GM21447 (cell line): Measurements from ENCODE around the gene FADS2.

ENCODE experiments used
- ATAC-seq: cut with Tn5 transposase; IDR thresholded peaks from one replicate; pipeline ENCODE4 v1.9.1; 2021; ENCODE audit not compliant: unreplicated experiment

FADS2 gene

DNA sequence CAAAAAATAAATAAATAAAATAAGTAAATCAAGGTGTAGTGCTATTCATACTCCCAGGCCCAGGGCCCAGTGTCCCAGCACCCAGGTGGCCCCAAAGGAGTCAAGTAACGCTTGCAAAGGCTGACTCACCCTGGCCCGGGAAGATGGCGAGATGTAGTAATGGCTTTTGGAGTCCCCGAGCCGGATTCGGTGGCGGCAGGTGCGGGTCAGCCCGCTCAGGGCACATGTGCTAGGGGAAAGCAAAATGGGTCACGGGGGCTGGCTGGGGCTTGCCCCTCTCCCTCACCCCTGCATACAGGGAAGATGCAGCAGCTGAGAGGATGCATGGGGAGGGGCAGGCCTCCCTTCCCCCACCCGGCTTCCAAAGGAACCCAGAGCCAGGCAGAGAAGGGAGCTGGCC, 74.2 kb downstream of the FADS2 start:
- ATAC-seq: no peak

- no peak for ATAC-seq
These were observed 75.7 kb downstream of the FADS2 start for GRCh38 chr11:61903845-61904244.

GRCh38 chr11:61904539-61905048, 76.5 kb downstream of the FADS2 start:
- no peak for ATAC-seq

DNA sequence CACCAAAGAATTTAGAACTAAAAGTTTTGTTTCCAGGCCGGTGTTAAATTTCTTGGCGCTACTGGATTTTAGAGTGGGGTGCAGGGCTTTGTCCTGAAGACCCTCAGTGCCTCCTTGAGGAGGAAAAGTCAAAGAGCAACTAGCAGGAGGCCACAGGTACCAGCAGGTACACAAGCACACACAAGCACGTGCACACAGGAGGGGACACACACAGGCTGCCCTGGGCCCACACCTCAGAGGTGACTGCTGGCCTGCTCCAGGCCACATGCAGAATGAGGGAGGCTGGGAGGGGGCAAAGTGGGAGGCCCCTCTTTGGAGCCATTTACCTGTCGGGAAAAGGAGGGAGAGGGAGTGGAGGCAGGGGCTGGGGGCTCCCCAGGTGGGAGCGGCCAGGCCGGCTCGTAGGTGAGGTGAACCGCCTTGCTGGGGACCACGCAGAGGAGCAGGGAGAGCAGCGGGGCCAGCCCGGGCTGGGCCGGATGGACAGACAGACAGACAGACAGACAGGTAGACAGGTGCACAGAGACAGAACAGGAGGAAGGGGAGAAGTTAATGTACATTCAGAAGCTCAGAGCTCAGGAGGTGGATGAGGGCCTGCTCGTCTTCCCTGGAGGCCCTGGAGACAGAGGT, 77.1 kb downstream of the FADS2 start:
- ATAC-seq: no peak

GRCh38 chr11:61905801-61906521, 77.9 kb downstream of the FADS2 start:
- ATAC-seq: no peak

- ATAC-seq: no peak
These were observed 78.4 kb downstream of the FADS2 start for GRCh38 chr11:61906522-61906909.

DNA sequence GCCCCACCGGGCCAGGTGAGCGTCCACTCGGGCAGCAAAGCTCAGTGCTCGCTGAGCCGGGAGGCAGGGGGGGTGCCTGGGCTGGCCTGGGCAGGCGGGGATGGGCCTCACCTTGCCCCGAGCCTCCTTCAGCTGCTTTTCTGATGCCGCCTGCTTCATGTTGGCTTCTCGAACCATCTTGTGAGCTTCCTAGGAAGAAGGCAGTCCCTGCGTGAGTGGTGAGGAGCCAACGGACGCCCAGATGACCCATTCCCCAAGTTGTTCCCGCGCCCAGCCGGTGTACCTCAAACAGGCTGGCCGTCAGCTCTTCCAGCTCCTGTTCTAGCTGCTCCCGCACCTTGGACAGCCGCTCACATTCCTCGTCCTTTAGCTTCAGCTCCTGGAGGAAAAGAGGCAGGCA, 79.2 kb downstream of the FADS2 start:
- no peak for ATAC-seq

DNA sequence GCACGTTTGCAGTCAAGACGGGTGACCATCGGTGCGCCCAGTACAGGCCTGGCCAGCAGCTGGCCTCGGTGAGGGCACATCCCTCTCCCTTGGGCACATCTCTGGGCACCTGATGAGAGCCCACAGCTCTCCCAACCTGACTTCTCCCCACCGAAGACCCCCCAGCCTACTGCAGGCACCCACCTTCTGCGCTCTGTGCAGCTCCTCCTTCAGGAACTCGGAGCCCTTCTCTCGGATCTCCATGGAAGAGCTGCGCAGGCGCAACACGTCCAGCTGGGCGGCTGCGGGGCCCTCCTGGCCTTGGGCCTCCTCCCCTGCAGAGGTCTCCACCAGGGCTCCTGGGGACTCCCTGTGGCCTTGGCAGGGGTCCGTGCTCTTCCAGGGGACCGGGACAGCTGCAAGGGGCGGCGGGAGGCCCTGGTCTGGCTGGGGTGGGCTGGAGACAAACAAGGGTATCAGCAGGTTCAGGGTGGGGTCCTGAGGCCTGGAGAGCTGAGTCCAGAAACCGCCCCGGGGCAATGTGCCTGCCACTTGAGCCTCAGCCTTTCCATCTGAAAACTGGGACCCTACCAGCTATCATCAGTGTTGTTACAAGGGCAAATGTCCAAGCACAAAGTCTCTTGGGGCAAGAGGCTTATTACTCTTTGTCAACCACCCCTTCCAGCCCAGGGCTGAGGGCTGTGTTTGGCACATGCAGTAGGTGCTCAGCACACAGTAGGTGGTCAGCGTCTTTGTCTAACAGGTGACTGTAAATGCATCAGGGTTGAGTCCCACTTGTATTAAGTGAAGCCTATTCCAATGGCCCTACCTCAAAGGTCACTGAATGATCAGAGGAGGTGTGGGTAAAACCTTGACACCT, 80.0 kb downstream of the FADS2 start:
- ATAC-seq: no peak

GRCh38 chr11:61908730-61909316, 80.7 kb downstream of the FADS2 start:
- ATAC-seq: no peak

- no peak for ATAC-seq
These were observed 82.4 kb downstream of the FADS2 start for GRCh38 chr11:61910187-61911127.

DNA sequence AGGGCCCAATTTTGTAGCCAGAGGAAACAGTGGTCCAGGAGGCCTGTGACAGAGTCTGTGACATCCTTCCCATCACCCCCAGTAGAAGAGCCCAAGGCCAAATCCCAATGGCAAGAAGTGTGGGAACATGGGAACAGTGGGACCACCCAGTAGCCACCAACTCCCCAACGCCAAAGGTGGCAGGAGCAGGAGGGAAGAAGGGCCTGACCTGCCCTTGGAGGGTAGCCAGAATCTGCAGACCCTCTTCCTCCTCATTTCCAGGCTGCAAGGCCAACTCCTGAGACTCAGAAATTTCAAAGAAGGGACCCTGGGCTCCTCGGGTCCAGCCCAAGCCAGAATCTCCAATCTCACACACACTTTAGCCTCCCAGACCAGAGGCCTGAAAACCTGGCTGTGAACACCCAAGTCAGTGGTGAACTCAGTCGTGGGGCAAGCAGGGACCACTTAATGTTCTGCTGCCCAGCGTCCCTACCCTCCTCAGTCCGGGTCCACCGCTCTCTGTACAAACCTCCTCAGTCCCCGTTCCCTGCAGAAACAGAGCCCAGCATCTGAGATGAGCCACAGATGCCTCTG, 83.1 kb downstream of the FADS2 start:
- no peak for ATAC-seq

- no peak for ATAC-seq
These were observed 83.8 kb downstream of the FADS2 start for GRCh38 chr11:61911701-61912529.

DNA sequence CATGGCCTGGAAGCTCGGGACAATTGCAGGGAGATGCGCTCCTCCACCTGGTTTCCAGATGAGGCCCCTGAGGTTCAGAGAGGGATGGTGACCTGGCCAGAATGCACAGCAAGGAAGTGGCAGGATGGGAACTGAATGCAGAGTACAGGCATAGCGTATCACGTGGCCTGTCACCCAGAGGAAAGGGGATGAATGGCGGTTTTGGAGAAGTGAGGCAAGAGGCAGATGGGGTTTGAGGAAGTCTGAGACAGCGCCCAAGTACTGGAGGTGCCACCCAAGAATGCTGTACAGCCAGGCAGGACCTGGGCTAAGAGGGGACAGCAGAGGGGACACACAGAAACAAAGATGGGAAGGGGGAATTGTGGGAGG, 84.4 kb downstream of the FADS2 start:
- ATAC-seq: no peak

GRCh38 chr11:61912991-61913698, 85.0 kb downstream of the FADS2 start:
- ATAC-seq: no peak

DNA sequence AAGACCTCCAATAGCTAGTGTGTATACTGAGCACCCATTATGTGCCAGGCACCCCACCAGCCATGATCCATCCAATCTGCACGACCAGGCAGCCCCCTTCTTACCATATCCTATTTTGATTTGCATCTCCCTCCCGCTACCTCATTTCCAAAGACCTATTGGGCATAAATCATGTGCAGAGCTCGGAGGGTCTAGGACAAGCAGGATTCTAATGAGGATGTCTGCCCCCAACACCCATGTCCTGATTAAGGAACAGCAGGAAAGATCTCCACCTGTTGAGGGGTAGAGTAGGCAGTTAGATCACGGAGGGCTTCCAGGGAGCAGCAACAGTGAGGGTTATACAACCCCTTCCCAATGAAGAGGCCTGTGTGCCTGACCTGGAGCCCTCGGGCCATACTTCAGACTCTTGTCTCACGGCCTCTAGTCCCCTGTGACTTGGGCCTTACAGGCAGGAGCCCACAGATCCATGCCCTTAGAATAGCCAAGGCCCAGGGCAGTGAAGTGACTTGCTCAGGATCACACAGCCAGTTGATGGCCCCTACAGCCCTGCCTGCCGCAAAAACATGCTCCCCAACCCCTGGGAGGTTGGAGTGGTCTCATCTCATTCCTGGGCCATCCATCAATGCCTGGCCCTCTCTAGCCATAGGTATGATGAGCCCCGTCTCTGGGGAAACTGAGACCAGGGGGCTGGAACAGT, 85.7 kb downstream of the FADS2 start:
- ATAC-seq: no peak

- ATAC-seq: no peak
These were observed 86.5 kb downstream of the FADS2 start for GRCh38 chr11:61914471-61915171.

- no peak for ATAC-seq
These were observed 88.7 kb downstream of the FADS2 start for GRCh38 chr11:61916737-61917333.
